Measurements from ENCODE around the gene UGT1A8.

- TF ChIP-seq POLR2A (IDR thresholded peaks at IDR 0.05; ENCODE audit: low read depth, low read length), result no peak
- no peak for TF ChIP-seq CTCF (conservative IDR thresholded peaks at IDR 0.05; ENCODE audit: low read depth, low read length)
- no peak for TF ChIP-seq RFX5 (IDR thresholded peaks at IDR 0.05; ENCODE audit: low read depth, low read length)
- TF ChIP-seq SMC3 (IDR thresholded peaks at IDR 0.05; ENCODE audit: low read depth, low read length), result no peak
- no peak for TF ChIP-seq MAZ (IDR thresholded peaks at IDR 0.05; ENCODE audit: borderline replicate concordance, low read depth, low read length)
- no peak for TF ChIP-seq MXI1 (IDR thresholded peaks at IDR 0.05; ENCODE audit: borderline replicate concordance, low read depth, low read length)
- no peak for TF ChIP-seq RAD21 (IDR thresholded peaks at IDR 0.05; ENCODE audit: low read length)
- TF ChIP-seq RCOR1 (IDR thresholded peaks at IDR 0.05; ENCODE audit: insufficient replicate concordance, low read length), result no peak
- no peak for TF ChIP-seq CEBPB (IDR thresholded peaks at IDR 0.05; ENCODE audit: low read depth, low read length)
- TF ChIP-seq FOS (IDR thresholded peaks at IDR 0.05; ENCODE audit: low read depth, low read length), result no peak
- TF ChIP-seq BHLHE40 (IDR thresholded peaks at IDR 0.05; ENCODE audit: low read depth, low read length), result no peak
Measured at GRCh38 chr2:233676046-233676445, 58.6 kb downstream of the UGT1A8 start.

Data from IMR-90 (cell line).